MCF 10A (cell line): ENCODE data around the gene NAALADL2. TPM values are rescaled to one million over a fixed set of nuclear protein-coding genes. Genes with fewer than 3 reads are reported as not detected.

ENCODE experiments used
- BruUV-seq: library from RNA; stranded (reverse); fragments of 400-500 nt; replicated peaks from 2 replicates; lab custom pipeline; 2021; lab: Mats Ljungman, UMichigan
- CTCF ChIA-PET: fragments of 300-600 bp; sonication (Branson Sonifier 250); formaldehyde crosslinking; extraction: SDS; loops from one replicate; lab custom pipeline; 2021; ENCODE audit warnings: antibody characterized with exemption, inconsistent platforms; lab: Yijun Ruan, JAX
- POLR2A ChIA-PET: fragments of 300-600, 350-650 bp; sonication (Branson Sonifier 250); formaldehyde crosslinking; extraction: SDS; loops from one replicate; lab custom pipeline; 2020; ENCODE audit warnings: antibody characterized with exemption, inconsistent platforms; lab: Yijun Ruan, JAX
- DNase-seq: peaks from one replicate; pipeline ENCODE4 v3.0.0-alpha.2; 2018; ENCODE audit not compliant: unreplicated experiment
- H3K27ac Mint-ChIP-seq: one replicate; pipeline ENCODE4 v1.8.0; 2022; ENCODE audit warnings: mild to moderate bottlenecking, low read depth, mixed read lengths; ENCODE audit not compliant: unreplicated experiment
- H3K27me3 Mint-ChIP-seq: one replicate; pipeline ENCODE4 v1.8.0; 2022; ENCODE audit warnings: mixed read lengths; ENCODE audit not compliant: insufficient read depth, unreplicated experiment
- H3K36me3 Mint-ChIP-seq: one replicate; pipeline ENCODE4 v1.8.0; 2022; ENCODE audit warnings: mild to moderate bottlenecking, moderate library complexity, mixed read lengths; ENCODE audit not compliant: insufficient read depth, unreplicated experiment
- H3K4me1 Mint-ChIP-seq: one replicate; pipeline ENCODE4 v1.8.0; 2022; ENCODE audit warnings: mixed read lengths; ENCODE audit not compliant: insufficient read depth, unreplicated experiment
- H3K4me3 Mint-ChIP-seq: one replicate; pipeline ENCODE4 v1.8.0; 2022; ENCODE audit warnings: mild to moderate bottlenecking, moderate library complexity, mixed read lengths; ENCODE audit not compliant: unreplicated experiment
- H3K9me3 Mint-ChIP-seq: one replicate; pipeline ENCODE4 v1.8.0; 2022; ENCODE audit warnings: mixed read lengths; ENCODE audit not compliant: unreplicated experiment
- CTCF ChIP-seq: fragments of 200-600 bp; IDR thresholded peaks from one replicate; pipeline ENCODE4 v1.8.0; 2022; ENCODE audit warnings: antibody characterized with exemption, mild to moderate bottlenecking; ENCODE audit not compliant: unreplicated experiment
- intact Hi-C: fragments of 100-400 bp; cut with micrococcal nuclease; formaldehyde crosslinking; loops from 2 replicates; pipeline ENCODE4 v1.14.1; 2022
- total RNA-seq: library from RNA; stranded (reverse); gene quantifications from 2 replicates; pipeline ENCODE4 v1.2.3, GENCODE V29; 2022

NAALADL2 gene
- total RNA-seq, 1 experiment from 2014 or later, result 4.2 TPM

GRCh38 chr3:175211466-175211865 is 352.3 kb downstream of the NAALADL2 start:
- no peaks in the 10 kb centered on the region for H3K36me3 Mint-ChIP-seq
- intact Hi-C loops, result no loop called here
- TF ChIP-seq CTCF, result no peak
- H3K4me1 Mint-ChIP-seq, result peaks cover 19% of the 10 kb centered on the region
- POLR2A ChIA-PET, result no interaction called here
- BruUV-seq, result no TSS peak
- H3K27me3 Mint-ChIP-seq, result no peaks in the 10 kb centered on the region
- no peak overlapping the region for H3K27ac Mint-ChIP-seq
- no peaks in the 10 kb centered on the region for H3K9me3 Mint-ChIP-seq
- CTCF ChIA-PET, result no interaction called here
- H3K4me3 Mint-ChIP-seq, result no peak overlapping the region
- no peak for DNase-seq

GRCh38 chr3:175212896-175213295 is 353.8 kb downstream of the NAALADL2 start:
- intact Hi-C loops, result no loop called here
- TF ChIP-seq CTCF, result no peak
- H3K27ac Mint-ChIP-seq, result no peak overlapping the region
- DNase-seq, result peak; percentile 45
- CTCF ChIA-PET, result interaction anchor here (0.6 to 1.0 kb wide), 4 partner anchors 28 to 1736 kb away, joined by 3 read pairs; no protein-coding TSS in a partner anchor
- POLR2A ChIA-PET, result interaction anchor here (0.7 kb wide), 2 partner anchors 18 to 57 kb away, joined by 3 read pairs; no protein-coding TSS in a partner anchor
- H3K36me3 Mint-ChIP-seq, result no peaks in the 10 kb centered on the region
- H3K4me1 Mint-ChIP-seq, result peaks cover 19% of the 10 kb centered on the region
- H3K4me3 Mint-ChIP-seq, result no peak overlapping the region
- no peaks in the 10 kb centered on the region for H3K9me3 Mint-ChIP-seq
- no peaks in the 10 kb centered on the region for H3K27me3 Mint-ChIP-seq
- BruUV-seq, result no TSS peak

GRCh38 chr3:175214216-175214615 is 355.1 kb downstream of the NAALADL2 start:
- ChIA-PET POLR2A (no interaction called here), CTCF (interaction anchor here (0.7 kb wide), 1 partner anchor 62 kb away, joined by 4 read pairs; no protein-coding TSS in a partner anchor)
- no TSS peak for BruUV-seq
- H3K27me3 Mint-ChIP-seq, result no peaks in the 10 kb centered on the region
- intact Hi-C loops, result no loop called here
- no peak for DNase-seq
- no peaks in the 10 kb centered on the region for H3K36me3 Mint-ChIP-seq
- H3K4me1 Mint-ChIP-seq, result peaks cover 14% of the 10 kb centered on the region
- H3K4me3 Mint-ChIP-seq, result no peak overlapping the region
- no peak for TF ChIP-seq CTCF
- H3K27ac Mint-ChIP-seq, result no peak overlapping the region
- no peaks in the 10 kb centered on the region for H3K9me3 Mint-ChIP-seq

- H3K27ac Mint-ChIP-seq, result no peak overlapping the region
- BruUV-seq, result no TSS peak
- no peak for TF ChIP-seq CTCF
- ChIA-PET CTCF (no interaction called here), POLR2A (no interaction called here)
- peaks cover 14% of the 10 kb centered on the region for H3K4me1 Mint-ChIP-seq
- intact Hi-C loops, result no loop called here
- no peaks in the 10 kb centered on the region for H3K9me3 Mint-ChIP-seq
- H3K36me3 Mint-ChIP-seq, result no peaks in the 10 kb centered on the region
- no peak for DNase-seq
- H3K4me3 Mint-ChIP-seq, result no peak overlapping the region
- H3K27me3 Mint-ChIP-seq, result no peaks in the 10 kb centered on the region
These were observed 356.7 kb downstream of the NAALADL2 start for GRCh38 chr3:175215833-175216232.
